ENCODE data around the gene ALX4.

DNA sequence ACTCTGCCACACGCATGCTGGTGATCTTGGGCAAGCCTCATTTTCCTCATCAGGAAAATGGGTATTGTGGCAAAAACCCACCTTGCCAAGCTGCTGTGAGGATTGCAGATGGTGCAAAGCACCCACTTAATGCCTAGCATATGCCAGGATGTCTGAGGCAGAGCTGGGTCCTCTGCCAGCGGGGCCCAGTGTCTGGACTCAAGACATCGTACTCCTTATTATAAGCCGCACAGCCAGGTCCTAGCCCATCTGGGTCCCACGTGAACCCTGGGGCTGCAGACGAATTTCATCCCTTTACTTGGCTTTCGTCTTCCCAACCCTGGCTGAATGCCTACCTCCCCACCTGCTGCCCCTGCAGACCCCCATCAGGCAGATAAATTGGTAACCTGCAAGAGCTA is 34.5 kb upstream of the ALX4 start:
- TF ChIP-seq PHF8 (IDR thresholded peaks at IDR 0.05; ENCODE audit: borderline replicate concordance, low read length): no peak
- TF ChIP-seq RBM39 (optimal IDR thresholded peaks at IDR 0.05; ENCODE audit: low read depth, low read length): no peak
- no peak for TF ChIP-seq FOXK1 (CRISPR knock-in tag; IDR thresholded peaks at IDR 0.05; ENCODE audit: borderline replicate concordance)
- TF ChIP-seq CBX5 (IDR thresholded peaks at IDR 0.05; ENCODE audit: borderline replicate concordance, low read depth): no peak
